Stomach (tissue), 9 donors: ENCODE results near the gene RIMKLB. TPM values are rescaled to one million over a fixed set of nuclear protein-coding genes. Genes with fewer than 3 reads are reported as not detected.

Experiments used
- DNase-seq, 2 donors: peaks; one replicate each; pipeline versions ENCODE4 v3.0.0 to v3.0.0-alpha.2; 2013 to 2019
- H3K27ac ChIP-seq, 5 donors: fragments of 200-600 bp in 4 of 5; sonication (generic) in 4 of 5; one replicate each; pipeline ENCODE4 v1.5.1; 2013 to 2019; ENCODE audit warnings: mild to moderate bottlenecking in 1 of 5, moderate library complexity in 1 of 5
- H3K27me3 ChIP-seq, 3 donors: fragments of 200-600 bp; sonication (generic); one replicate each; pipeline ENCODE4 v1.5.1; 2017 to 2019; ENCODE audit warnings: mixed run types in 1 of 3
- H3K36me3 ChIP-seq, 4 donors: fragments of 200-600 bp; sonication (generic); 1 replicate in 3 of 4; 2 replicates in 1 of 4; pipeline ENCODE4 v1.5.1; 2016 to 2019
- H3K4me1 ChIP-seq, 4 donors: fragments of 200-600 bp; sonication (generic); one replicate each; pipeline ENCODE4 v1.5.1; 2016 to 2019
- H3K4me3 ChIP-seq, 4 donors: fragments of 200-600 bp; sonication (generic) in 3 of 4; one replicate each; pipeline ENCODE4 v1.5.1; 2016 to 2019; ENCODE audit warnings: mild to moderate bottlenecking in 1 of 4
- H3K9me3 ChIP-seq, 4 donors: fragments of 200-600 bp; sonication (generic); one replicate each; pipeline ENCODE4 v1.5.1; 2016 to 2019
- EP300 ChIP-seq: sonication (generic); formaldehyde crosslinking; IDR thresholded peaks from one replicate; pipeline ENCODE4 v1.6.1; 2017; ENCODE audit warnings: antibody characterized with exemption
- POLR2A ChIP-seq, 4 donors: fragments of 450-650 bp; IDR thresholded peaks; one replicate each; pipeline ENCODE4 v1.6.1; 2016; ENCODE audit warnings: antibody characterized with exemption in 4 of 4, control low read depth in 2 of 4, mild to moderate bottlenecking in 1 of 4, moderate library complexity in 1 of 4
- POLR2AphosphoS5 ChIP-seq, 3 donors: sonication (generic); formaldehyde crosslinking; IDR thresholded peaks; one replicate each; pipeline ENCODE4 v1.6.1; 2016; ENCODE audit warnings: antibody characterized with exemption in 3 of 3
- WGBS, 5 donors: extraction: QIAGEN DNeasy Blood & Tissue Kit in 3 of 5; methylation state at CpG; one replicate each; pipeline versions ENCODE4 v1.1.5 to v1.1.7; 2013 to 2018; 5-methylcytosine and 5-hydroxymethylcytosine counted together
- intact Hi-C: fragments of 100-400 bp; cut with DNase I; formaldehyde crosslinking; loops from one replicate; pipeline ENCODE4 v1.15.1; 2023; ENCODE audit warnings: low total_unique reads
- polyA plus RNA-seq, 3 donors: library from polyadenylated mRNA; stranded (reverse); fragments of 200-250 nt; gene quantifications; one replicate each; pipeline ENCODE4 v1.2.3, GENCODE V29; 2013
- total RNA-seq, 5 donors: library from RNA; depleted of rRNA; stranded (reverse); fragments of >200 nt; gene quantifications; one replicate each; pipeline versions ENCODE4 v1.1.0 to v1.2.3, GENCODE V29; 2014 to 2016
- TF ChIP-seq, protein P1 (sequence below), 7 experiments: fragments of 450-650 bp in 4 of 7; fragments of 200-600 bp in 3 of 7; sonication (generic) in 3 of 7; IDR thresholded peaks; one replicate each; pipeline ENCODE4 v1.5.1; 2016 to 2019; ENCODE audit warnings: antibody characterized with exemption in 7 of 7, control low read depth in 2 of 7, mild to moderate bottlenecking in 1 of 7
- donor health status: healthy with polysubstance abuse.
- donor health status: Bipolar disorder and iron deficiency.
- donor health status: healthy.

Gene RIMKLB
- total and polyA plus RNA-seq, 8 donors: 3.2 to 78.0 (median 24.1) TPM

- Histone ChIP-seq H3K9me3 (no peaks in the 10 kb centered on the region), H3K27me3 (no peaks in the 10 kb centered on the region), H3K4me1 (peaks cover 0 to 14% (median 0%) of the 10 kb centered on the region in 4 donors), H3K36me3 (no peaks in the 10 kb centered on the region), H3K4me3 (no peak overlapping the region), H3K27ac (no peak overlapping the region)
- no peak for TF ChIP-seq POLR2AphosphoS5 (IDR thresholded peaks at IDR 0.05)
- TF ChIP-seq, protein P1, sequence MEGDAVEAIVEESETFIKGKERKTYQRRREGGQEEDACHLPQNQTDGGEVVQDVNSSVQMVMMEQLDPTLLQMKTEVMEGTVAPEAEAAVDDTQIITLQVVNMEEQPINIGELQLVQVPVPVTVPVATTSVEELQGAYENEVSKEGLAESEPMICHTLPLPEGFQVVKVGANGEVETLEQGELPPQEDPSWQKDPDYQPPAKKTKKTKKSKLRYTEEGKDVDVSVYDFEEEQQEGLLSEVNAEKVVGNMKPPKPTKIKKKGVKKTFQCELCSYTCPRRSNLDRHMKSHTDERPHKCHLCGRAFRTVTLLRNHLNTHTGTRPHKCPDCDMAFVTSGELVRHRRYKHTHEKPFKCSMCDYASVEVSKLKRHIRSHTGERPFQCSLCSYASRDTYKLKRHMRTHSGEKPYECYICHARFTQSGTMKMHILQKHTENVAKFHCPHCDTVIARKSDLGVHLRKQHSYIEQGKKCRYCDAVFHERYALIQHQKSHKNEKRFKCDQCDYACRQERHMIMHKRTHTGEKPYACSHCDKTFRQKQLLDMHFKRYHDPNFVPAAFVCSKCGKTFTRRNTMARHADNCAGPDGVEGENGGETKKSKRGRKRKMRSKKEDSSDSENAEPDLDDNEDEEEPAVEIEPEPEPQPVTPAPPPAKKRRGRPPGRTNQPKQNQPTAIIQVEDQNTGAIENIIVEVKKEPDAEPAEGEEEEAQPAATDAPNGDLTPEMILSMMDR (IDR thresholded peaks at IDR 0.05): peak in 5 of 7 experiments; percentile 34 to 63 (median 53)
- DNase-seq: peak in 1 of 2 donors; percentile 53
- intact Hi-C loops: loop anchor here (5.0 kb wide), 1 partner anchor 141 kb away; no protein-coding TSS in a partner anchor
- 22 to 33% (median 26%) methylated on average over 8 of the region's 8 CpGs for WGBS, 5 donors
Observed at GRCh38 chr12:8823565-8824300, 125.9 kb downstream of the RIMKLB start.

DNA sequence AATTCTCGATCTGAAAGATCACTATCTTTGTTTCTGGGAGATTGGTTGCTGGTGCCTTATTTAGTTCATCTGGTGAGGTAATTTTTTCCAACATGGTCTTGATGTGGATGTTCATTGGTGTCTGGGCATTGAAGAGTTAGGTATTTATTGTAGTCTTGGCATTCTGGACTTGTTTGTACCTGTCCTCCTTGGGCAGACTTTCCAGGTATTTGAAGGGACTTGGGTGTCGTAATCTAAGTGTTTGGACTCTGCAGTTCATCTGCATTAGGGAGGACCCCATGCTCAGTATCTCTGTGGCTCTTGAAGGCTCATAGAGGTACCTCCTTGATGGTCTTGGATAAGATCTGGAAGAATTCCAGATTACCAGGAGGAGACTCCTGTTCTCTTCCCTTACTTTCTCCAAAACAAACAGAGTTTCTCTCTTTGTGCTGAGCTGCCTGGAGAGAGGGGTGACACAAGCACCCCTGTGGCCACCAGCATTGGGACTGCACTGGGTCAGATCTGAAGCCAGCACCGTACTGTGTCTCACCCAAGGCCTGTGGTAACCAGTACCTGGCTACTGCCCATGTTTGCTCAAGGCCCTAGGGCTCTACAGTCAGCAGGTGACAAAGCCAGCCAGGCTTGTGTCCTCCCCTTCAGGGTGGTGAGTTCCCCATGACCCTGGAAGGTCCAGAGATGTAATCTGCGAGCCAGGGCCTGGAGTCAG is 129.9 kb downstream of the RIMKLB start:
- no peak for TF ChIP-seq POLR2A (IDR thresholded peaks at IDR 0.05)
- no peak for TF ChIP-seq POLR2AphosphoS5 (IDR thresholded peaks at IDR 0.05)
- no peak for TF ChIP-seq EP300
- TF ChIP-seq, protein P1 (IDR thresholded peaks at IDR 0.05): no peak
- H3K27ac ChIP-seq: no peak overlapping the region

DNA sequence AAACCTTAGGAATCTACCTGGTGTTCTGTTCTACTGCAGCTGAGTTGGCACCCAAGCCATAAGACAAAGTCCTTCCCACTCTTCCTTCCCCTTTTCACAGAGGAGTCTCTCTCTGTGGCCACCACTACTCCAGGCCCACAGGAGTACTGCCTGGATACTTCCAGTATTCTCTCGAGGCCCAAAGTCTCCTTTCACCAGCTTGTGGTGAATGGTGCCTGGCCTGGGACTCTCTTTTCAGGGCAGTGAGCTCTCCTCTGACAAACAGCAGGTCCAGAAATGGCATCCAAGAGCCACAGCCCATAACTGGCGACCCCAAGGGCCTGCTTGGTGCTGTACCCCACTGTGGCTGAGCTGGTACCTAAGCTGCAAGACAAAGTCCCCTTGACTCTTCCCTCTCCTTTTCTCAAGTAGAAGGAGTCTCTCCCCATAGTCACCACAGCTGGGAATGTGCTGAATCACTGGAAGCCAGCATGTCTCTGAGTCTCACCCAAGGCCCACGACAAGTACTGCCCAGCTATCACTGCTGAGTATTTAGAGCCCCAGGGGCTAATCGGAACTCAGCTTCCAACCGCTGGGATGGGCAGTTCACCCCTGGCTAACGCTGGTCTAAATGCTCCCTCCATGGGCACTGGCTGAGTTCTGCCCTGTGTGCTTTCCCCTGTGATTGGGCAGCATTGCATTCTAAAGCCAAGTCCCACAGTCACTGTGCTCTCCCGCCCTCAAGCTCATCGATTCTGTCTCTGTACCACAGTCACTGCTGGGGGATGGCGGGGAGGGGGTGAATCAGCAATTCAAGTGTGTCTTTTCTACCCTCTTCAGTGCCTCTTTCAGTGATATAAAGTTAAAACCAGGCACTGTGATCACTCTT is 130.7 kb downstream of the RIMKLB start:
- no peaks in the 10 kb centered on the region for H3K9me3 ChIP-seq
- intact Hi-C loops: no loop called here
- TF ChIP-seq POLR2A (IDR thresholded peaks at IDR 0.05) (no peak), POLR2AphosphoS5 (IDR thresholded peaks at IDR 0.05) (no peak), EP300 (no peak)
- TF ChIP-seq, protein P1 (IDR thresholded peaks at IDR 0.05): no peak
- H3K36me3 ChIP-seq: no peaks in the 10 kb centered on the region
- WGBS, 5 donors: 70 to 89% (median 78%) methylated on average over 8 to 9 of the region's 9 CpGs
- no peaks in the 10 kb centered on the region for H3K27me3 ChIP-seq
- no peak overlapping the region for H3K27ac ChIP-seq
- peaks cover 0 to 11% (median 0%) of the 10 kb centered on the region in 4 donors for H3K4me1 ChIP-seq
- DNase-seq: no peak
- no peak overlapping the region for H3K4me3 ChIP-seq

More for the DNA sequence above, 129.9 kb downstream of the RIMKLB start:
- no peak for DNase-seq
- WGBS, 5 donors: 66 to 81% (median 70%) methylated on average over 4 of the region's 4 CpGs
- Histone ChIP-seq H3K27me3 (no peaks in the 10 kb centered on the region), H3K9me3 (no peaks in the 10 kb centered on the region), H3K4me1 (peaks cover 0 to 14% (median 0%) of the 10 kb centered on the region in 4 donors), H3K4me3 (no peak overlapping the region), H3K36me3 (no peaks in the 10 kb centered on the region)
- intact Hi-C loops: no loop called here

DNA sequence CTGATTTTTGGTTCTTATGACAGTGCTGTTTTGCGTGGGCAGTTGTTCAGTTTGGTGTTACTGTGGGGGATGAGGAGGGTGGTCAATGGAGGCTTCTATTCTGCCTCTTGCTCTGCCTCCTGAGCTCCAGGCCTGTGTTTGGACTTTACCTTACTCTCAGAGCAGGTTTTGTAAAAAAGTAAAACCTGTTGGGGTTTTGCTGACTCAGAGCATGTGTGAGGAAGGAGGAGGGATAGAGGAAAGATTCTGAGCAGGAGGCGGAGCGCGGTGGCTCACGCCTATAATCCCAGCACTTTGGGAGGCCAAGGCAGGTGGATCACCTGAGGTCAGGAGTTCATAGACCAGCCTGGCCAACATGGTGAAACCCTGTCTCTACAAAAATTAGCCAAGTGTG is 131.3 kb downstream of the RIMKLB start:
- intact Hi-C loops: no loop called here
- TF ChIP-seq, protein P1 (IDR thresholded peaks at IDR 0.05): no peak
- TF ChIP-seq EP300 (no peak), POLR2A (IDR thresholded peaks at IDR 0.05) (no peak), POLR2AphosphoS5 (IDR thresholded peaks at IDR 0.05) (no peak)
- Histone ChIP-seq H3K27ac (no peak overlapping the region), H3K27me3 (no peaks in the 10 kb centered on the region), H3K4me3 (no peak overlapping the region), H3K36me3 (no peaks in the 10 kb centered on the region), H3K9me3 (no peaks in the 10 kb centered on the region), H3K4me1 (peaks cover 0 to 4% (median 0%) of the 10 kb centered on the region in 4 donors)
- peak in 1 of 2 donors; percentile 12 for DNase-seq
- 63 to 78% (median 65%) methylated on average over 5 of the region's 5 CpGs for WGBS, 5 donors
